ENCODE data around the gene IDS. TPM values are rescaled to one million over a fixed set of nuclear protein-coding genes. Genes with fewer than 3 reads are reported as not detected.

IDS gene
- total RNA-seq, 1 experiment from 2014 or later: 13.3 TPM

GRCh38 chrX:149472625-149473024 is 32.5 kb downstream of the IDS start:
- ChIA-PET CTCF (interaction anchor here (1.5 to 2.0 kb wide), 2 partner anchors 75 to 186 kb away, joined by 4 to 5 read pairs; no protein-coding TSS in a partner anchor), POLR2A (no interaction called here)
- no peaks in the 10 kb centered on the region for H3K9me3 Mint-ChIP-seq
- H3K27ac Mint-ChIP-seq: no peak overlapping the region
- ATAC-seq (no peak), DNase-seq (ENCODE audit: low spot score) (no peak)
- TF ChIP-seq RELA (CRISPR knock-in tag; IDR thresholded peaks at IDR 0.05; ENCODE audit: borderline replicate concordance) (no peak), ATF3 (CRISPR knock-in tag; conservative IDR thresholded peaks at IDR 0.05) (no peak), ZNF671 (CRISPR knock-in tag; IDR thresholded peaks at IDR 0.05) (no peak), HMGXB4 (CRISPR knock-in tag; IDR thresholded peaks at IDR 0.05) (no peak), TCF7 (CRISPR knock-in tag; IDR thresholded peaks at IDR 0.05; ENCODE audit: low read depth) (no peak), CBFB (CRISPR knock-in tag; IDR thresholded peaks at IDR 0.05; ENCODE audit: low read depth) (no peak), SMAD4 (CRISPR knock-in tag; IDR thresholded peaks at IDR 0.05) (no peak), ZNF416 (CRISPR knock-in tag; IDR thresholded peaks at IDR 0.05) (no peak)
- no peak overlapping the region for H3K4me3 Mint-ChIP-seq
- no peaks in the 10 kb centered on the region for H3K27me3 Mint-ChIP-seq (ENCODE audit: low read depth)
- H3K36me3 Mint-ChIP-seq: no peaks in the 10 kb centered on the region
- H3K4me1 Mint-ChIP-seq: peaks cover 3% of the 10 kb centered on the region; the same call in 1 of the 2 replicates

- ATAC-seq (no peak), DNase-seq (ENCODE audit: low spot score) (no peak)
- Mint-ChIP-seq H3K27ac (no peak overlapping the region), H3K4me1 (peaks cover 3% of the 10 kb centered on the region; the same call in 1 of the 2 replicates), H3K4me3 (no peak overlapping the region), H3K27me3 (ENCODE audit: low read depth) (no peaks in the 10 kb centered on the region), H3K36me3 (no peaks in the 10 kb centered on the region), H3K9me3 (no peaks in the 10 kb centered on the region)
- no peak for TF ChIP-seq TCF7 (CRISPR knock-in tag; IDR thresholded peaks at IDR 0.05; ENCODE audit: low read depth)
- no peak for TF ChIP-seq FOXP4 (CRISPR knock-in tag; IDR thresholded peaks at IDR 0.05)
- TF ChIP-seq TP53 (CRISPR knock-in tag; IDR thresholded peaks at IDR 0.05): no peak
- no peak for TF ChIP-seq NFATC4 (CRISPR knock-in tag; IDR thresholded peaks at IDR 0.05)
- no peak for TF ChIP-seq ZNF425 (CRISPR knock-in tag; conservative IDR thresholded peaks at IDR 0.05)
- no peak for TF ChIP-seq NFE2L1 (CRISPR knock-in tag; IDR thresholded peaks at IDR 0.05)
- TF ChIP-seq ESRRA (CRISPR knock-in tag; IDR thresholded peaks at IDR 0.05; ENCODE audit: borderline replicate concordance): no peak
- TF ChIP-seq GRHL2 (CRISPR knock-in tag; IDR thresholded peaks at IDR 0.05; ENCODE audit: insufficient replicate concordance, severe bottlenecking): no peak
- TF ChIP-seq PREB (CRISPR knock-in tag; IDR thresholded peaks at IDR 0.05; ENCODE audit: borderline replicate concordance): no peak
- TF ChIP-seq AFF4 (CRISPR knock-in tag; IDR thresholded peaks at IDR 0.05; ENCODE audit: borderline replicate concordance): no peak
- no peak for TF ChIP-seq E2F1 (CRISPR knock-in tag; IDR thresholded peaks at IDR 0.05)
- TF ChIP-seq NR1H2 (CRISPR knock-in tag; IDR thresholded peaks at IDR 0.05): no peak
- TF ChIP-seq ZNF263 (CRISPR knock-in tag; IDR thresholded peaks at IDR 0.05; ENCODE audit: low read depth): no peak
- TF ChIP-seq ZBTB21 (CRISPR knock-in tag; IDR thresholded peaks at IDR 0.05; ENCODE audit: borderline replicate concordance): no peak
- no peak for TF ChIP-seq ATF1 (CRISPR knock-in tag; IDR thresholded peaks at IDR 0.05)
- CTCF ChIA-PET: interaction anchor here (0.6 to 2.0 kb wide), 18 partner anchors 10 to 466 kb away, joined by 3 to 13 read pairs (median 5); partner anchors contain the start of gene IDS
- POLR2A ChIA-PET: no interaction called here
These were observed 33.7 kb downstream of the IDS start for GRCh38 chrX:149471397-149471796.
